ENCODE results near the gene PDE10A. TPM values are rescaled to one million over a fixed set of nuclear protein-coding genes. Genes with fewer than 3 reads are reported as not detected.

Gene PDE10A
- total and polyA plus RNA-seq, 4 donors: 1.0 to 6.2 (median 3.0) TPM

DNA sequence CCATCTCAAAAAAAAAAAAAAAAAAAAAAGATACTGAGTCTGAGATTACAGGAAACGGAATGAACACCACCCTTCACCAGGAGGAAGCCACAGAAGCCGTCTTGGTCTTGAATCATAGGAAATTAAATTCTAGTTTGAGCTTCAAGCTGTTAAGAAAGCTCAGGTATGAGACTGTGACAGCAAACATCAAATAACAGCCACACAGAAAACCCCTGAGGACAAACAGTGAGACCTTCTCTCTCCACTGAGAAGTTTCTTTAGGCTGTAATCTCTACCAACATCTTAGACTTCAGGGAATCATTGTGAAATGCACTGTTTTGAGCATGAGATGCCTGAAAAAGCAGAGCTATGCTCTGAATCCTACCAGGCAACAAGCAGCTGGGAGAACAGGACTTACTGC, 30.8 kb downstream of the PDE10A start:
- Histone ChIP-seq H3K27me3 (ENCODE audit: control insufficient read depth in 3 of 3, insufficient read depth in 3 of 3, low read length in 2 of 3) (no peaks in the 10 kb centered on the region), H3K4me1 (ENCODE audit: control insufficient read depth in 5 of 5, insufficient read depth in 5 of 5, low read length in 5 of 5) (peaks cover 2 to 21% (median 14%) of the 10 kb centered on the region in 5 donors), H3K36me3 (ENCODE audit: control insufficient read depth in 4 of 4, insufficient read depth in 4 of 4, low read length in 4 of 4) (no peaks in the 10 kb centered on the region), H3K4me3 (no peak overlapping the region), H3K9me3 (ENCODE audit: control insufficient read depth in 4 of 4, insufficient read depth in 3 of 4, low read length in 3 of 4) (peaks cover 0 to 4% (median 0%) of the 10 kb centered on the region in 4 donors), H3K9ac (ENCODE audit: insufficient read depth in 1 of 2, low read length in 2 of 2) (no peak overlapping the region), H3K27ac (ENCODE audit: low read depth in 1 of 2, low read length in 1 of 2) (no peak overlapping the region)
- 14 to 35% methylated on average over 2 of the region's 2 CpGs for WGBS, 2 donors
- ATAC-seq (ENCODE audit: insufficient read depth, low FRiP score) (no peak), DNase-seq (no peak)
- TF ChIP-seq, protein P1, sequence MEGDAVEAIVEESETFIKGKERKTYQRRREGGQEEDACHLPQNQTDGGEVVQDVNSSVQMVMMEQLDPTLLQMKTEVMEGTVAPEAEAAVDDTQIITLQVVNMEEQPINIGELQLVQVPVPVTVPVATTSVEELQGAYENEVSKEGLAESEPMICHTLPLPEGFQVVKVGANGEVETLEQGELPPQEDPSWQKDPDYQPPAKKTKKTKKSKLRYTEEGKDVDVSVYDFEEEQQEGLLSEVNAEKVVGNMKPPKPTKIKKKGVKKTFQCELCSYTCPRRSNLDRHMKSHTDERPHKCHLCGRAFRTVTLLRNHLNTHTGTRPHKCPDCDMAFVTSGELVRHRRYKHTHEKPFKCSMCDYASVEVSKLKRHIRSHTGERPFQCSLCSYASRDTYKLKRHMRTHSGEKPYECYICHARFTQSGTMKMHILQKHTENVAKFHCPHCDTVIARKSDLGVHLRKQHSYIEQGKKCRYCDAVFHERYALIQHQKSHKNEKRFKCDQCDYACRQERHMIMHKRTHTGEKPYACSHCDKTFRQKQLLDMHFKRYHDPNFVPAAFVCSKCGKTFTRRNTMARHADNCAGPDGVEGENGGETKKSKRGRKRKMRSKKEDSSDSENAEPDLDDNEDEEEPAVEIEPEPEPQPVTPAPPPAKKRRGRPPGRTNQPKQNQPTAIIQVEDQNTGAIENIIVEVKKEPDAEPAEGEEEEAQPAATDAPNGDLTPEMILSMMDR (IDR thresholded peaks at IDR 0.05; ENCODE audit: control extremely low read depth, extremely low read depth): no peak

DNA sequence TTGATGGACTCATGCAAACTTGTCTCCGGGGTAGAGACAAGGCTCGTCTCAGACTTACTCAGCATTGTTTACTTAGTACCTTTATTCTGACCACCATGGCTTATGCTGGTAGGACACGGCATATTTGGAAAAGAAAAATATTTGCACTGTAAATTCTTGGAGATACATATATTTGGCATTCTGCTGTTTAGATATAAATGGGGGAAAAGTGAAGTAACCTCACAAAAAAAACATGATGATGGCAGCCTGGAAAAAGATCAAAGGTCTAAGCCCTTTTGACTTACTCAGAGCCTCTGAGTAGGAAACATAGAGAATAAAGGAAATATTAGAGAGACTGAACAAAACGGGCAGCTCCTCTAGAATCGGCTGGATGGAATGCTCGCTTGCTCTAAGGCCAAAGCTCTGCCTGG, 32.5 kb downstream of the PDE10A start:
- ATAC-seq (ENCODE audit: insufficient read depth, low FRiP score): no peak
- no peak overlapping the region for H3K27ac ChIP-seq (ENCODE audit: low read depth in 1 of 2, low read length in 1 of 2)
- WGBS, 2 donors: 66 to 88% methylated on average over 6 of the region's 6 CpGs

DNA sequence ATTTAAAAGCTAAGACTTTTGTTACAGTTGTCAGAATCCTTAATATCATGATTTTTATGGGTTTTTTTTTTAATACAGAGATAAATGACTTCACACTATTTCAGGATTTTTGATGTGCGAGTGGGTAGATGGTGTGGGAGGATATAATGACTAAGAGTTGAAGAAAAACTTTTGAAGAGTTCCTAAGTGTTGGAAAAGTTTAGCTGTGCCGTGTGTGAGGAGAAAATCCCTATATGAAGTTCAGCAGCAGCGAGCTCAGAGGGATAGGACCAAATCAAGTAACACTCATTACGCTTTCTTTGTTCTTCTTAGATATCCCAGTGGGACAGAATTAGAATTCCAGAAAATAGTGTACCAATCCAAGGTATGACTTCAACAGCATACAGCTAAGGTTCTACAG, 34.1 kb downstream of the PDE10A start:
- peaks cover 0 to under 1% (median 0%) of the 10 kb centered on the region in 4 donors for H3K9me3 ChIP-seq (ENCODE audit: control insufficient read depth in 4 of 4, insufficient read depth in 3 of 4, low read length in 3 of 4)
- H3K9ac ChIP-seq (ENCODE audit: insufficient read depth in 1 of 2, low read length in 2 of 2): no peak overlapping the region
- H3K36me3 ChIP-seq (ENCODE audit: control insufficient read depth in 4 of 4, insufficient read depth in 4 of 4, low read length in 4 of 4): no peaks in the 10 kb centered on the region
- ATAC-seq (ENCODE audit: insufficient read depth, low FRiP score) (no peak), DNase-seq (no peak)
- TF ChIP-seq, protein P1 (IDR thresholded peaks at IDR 0.05; ENCODE audit: control extremely low read depth, extremely low read depth): no peak
- 91 to 93% methylated on average over 4 of the region's 4 CpGs for WGBS, 2 donors
- no peak overlapping the region for H3K4me3 ChIP-seq
- no peaks in the 10 kb centered on the region for H3K27me3 ChIP-seq (ENCODE audit: control insufficient read depth in 3 of 3, insufficient read depth in 3 of 3, low read length in 2 of 3)
- no peak overlapping the region for H3K27ac ChIP-seq (ENCODE audit: low read depth in 1 of 2, low read length in 1 of 2)
- peaks cover 0 to 9% (median 4%) of the 10 kb centered on the region in 5 donors for H3K4me1 ChIP-seq (ENCODE audit: control insufficient read depth in 5 of 5, insufficient read depth in 5 of 5, low read length in 5 of 5)

More for the DNA sequence above, 32.5 kb downstream of the PDE10A start:
- H3K9me3 ChIP-seq (ENCODE audit: control insufficient read depth in 4 of 4, insufficient read depth in 3 of 4, low read length in 3 of 4): peaks cover 0 to 4% (median 0%) of the 10 kb centered on the region in 4 donors
- DNase-seq: no peak
- H3K4me3 ChIP-seq: no peak overlapping the region
- no peaks in the 10 kb centered on the region for H3K36me3 ChIP-seq (ENCODE audit: control insufficient read depth in 4 of 4, insufficient read depth in 4 of 4, low read length in 4 of 4)
- peaks cover 0 to 11% (median 5%) of the 10 kb centered on the region in 5 donors for H3K4me1 ChIP-seq (ENCODE audit: control insufficient read depth in 5 of 5, insufficient read depth in 5 of 5, low read length in 5 of 5)
- no peak overlapping the region for H3K9ac ChIP-seq (ENCODE audit: insufficient read depth in 1 of 2, low read length in 2 of 2)
- TF ChIP-seq, protein P1 (IDR thresholded peaks at IDR 0.05; ENCODE audit: control extremely low read depth, extremely low read depth): no peak
- H3K27me3 ChIP-seq (ENCODE audit: control insufficient read depth in 3 of 3, insufficient read depth in 3 of 3, low read length in 2 of 3): no peaks in the 10 kb centered on the region

DNA sequence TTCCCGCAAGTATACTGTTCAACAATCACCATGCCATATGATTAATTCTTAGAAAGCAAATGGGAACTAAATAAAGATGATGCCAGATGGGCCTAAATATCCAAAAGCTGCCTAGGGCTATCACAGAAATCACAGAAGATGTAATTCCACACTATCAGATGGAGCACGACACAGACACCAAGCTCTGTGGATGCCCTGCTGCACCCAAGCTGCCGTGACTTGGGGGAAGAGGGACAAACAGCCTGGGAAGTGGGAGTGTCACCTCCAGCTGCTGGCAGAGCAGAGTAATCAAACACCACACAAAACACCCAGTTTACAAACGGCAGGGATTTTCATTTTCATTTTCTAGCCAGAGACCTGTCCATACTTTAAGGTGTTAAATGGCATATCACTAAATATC, 35.7 kb downstream of the PDE10A start:
- DNase-seq: no peak
- ATAC-seq (ENCODE audit: insufficient read depth, low FRiP score): no peak
- Histone ChIP-seq H3K27me3 (ENCODE audit: control insufficient read depth in 3 of 3, insufficient read depth in 3 of 3, low read length in 2 of 3) (no peaks in the 10 kb centered on the region), H3K9ac (ENCODE audit: insufficient read depth in 1 of 2, low read length in 2 of 2) (no peak overlapping the region), H3K9me3 (ENCODE audit: control insufficient read depth in 4 of 4, insufficient read depth in 3 of 4, low read length in 3 of 4) (peaks cover 0 to 2% (median 0%) of the 10 kb centered on the region in 4 donors), H3K4me3 (no peak overlapping the region), H3K36me3 (ENCODE audit: control insufficient read depth in 4 of 4, insufficient read depth in 4 of 4, low read length in 4 of 4) (no peaks in the 10 kb centered on the region), H3K4me1 (ENCODE audit: control insufficient read depth in 5 of 5, insufficient read depth in 5 of 5, low read length in 5 of 5) (peaks cover 0 to 7% (median 4%) of the 10 kb centered on the region in 5 donors), H3K27ac (ENCODE audit: low read depth in 1 of 2, low read length in 1 of 2) (no peak overlapping the region)
- 86% methylated on average over 4 of the region's 4 CpGs for WGBS, 2 donors
- TF ChIP-seq, protein P1 (IDR thresholded peaks at IDR 0.05; ENCODE audit: control extremely low read depth, extremely low read depth): no peak
